Breast epithelium (tissue), 4 donors: ENCODE measurements around the gene OR52E8. TPM values are rescaled to one million over a fixed set of nuclear protein-coding genes. Genes with fewer than 3 reads are reported as not detected.

Experiments used
- DNase-seq, 2 donors: peaks; one replicate each; pipeline ENCODE4 v3.0.0-alpha.2; 2019; ENCODE audit warnings: low spot score in 2 of 2
- H3K27ac ChIP-seq, 2 donors: fragments of 200-600 bp; sonication (generic) in 1 of 2; one replicate each; pipeline ENCODE4 v1.5.1; 2016 to 2019; ENCODE audit warnings: mild to moderate bottlenecking in 1 of 2
- H3K27me3 ChIP-seq, 2 donors: fragments of 200-600 bp; sonication (generic) in 1 of 2; one replicate each; pipeline versions ENCODE4 v1.5.1 to v1.6.0; 2017 to 2019; ENCODE audit warnings: control low read depth in 1 of 2, mild to moderate bottlenecking in 1 of 2
- H3K36me3 ChIP-seq: fragments of 200-600 bp; one replicate; pipeline ENCODE4 v1.5.1; 2019
- H3K4me1 ChIP-seq, 2 donors: fragments of 200-600 bp; sonication (generic); one replicate each; pipeline ENCODE4 v1.5.1; 2016 to 2019; ENCODE audit warnings: control low read depth in 1 of 2
- H3K4me3 ChIP-seq, 3 donors: fragments of 200-600 bp; sonication (generic); 1 replicate in 2 of 3; 2 replicates in 1 of 3; pipeline ENCODE4 v1.5.1; 2016 to 2019; ENCODE audit warnings: mild to moderate bottlenecking in 3 of 3, moderate library complexity in 2 of 3
- H3K9me3 ChIP-seq, 2 donors: fragments of 200-600 bp; sonication (generic) in 1 of 2; one replicate each; pipeline ENCODE4 v1.5.1; 2016 to 2019; ENCODE audit warnings: control low read depth in 1 of 2
- POLR2A ChIP-seq: fragments of 450-650 bp; IDR thresholded peaks from one replicate; pipeline ENCODE4 v1.6.1; 2016; ENCODE audit warnings: antibody characterized with exemption, mild to moderate bottlenecking, moderate library complexity
- POLR2AphosphoS5 ChIP-seq, 3 donors: sonication (generic); formaldehyde crosslinking; IDR thresholded peaks; one replicate each; pipeline ENCODE4 v1.6.1; 2017; ENCODE audit warnings: antibody characterized with exemption in 3 of 3
- intact Hi-C: fragments of 100-400 bp; cut with DNase I; formaldehyde crosslinking; loops from one replicate; pipeline ENCODE4 v1.15.1; 2023; ENCODE audit warnings: low total_unique reads
- total RNA-seq, 3 donors: library from RNA; depleted of rRNA; stranded (reverse); fragments of >200 nt; gene quantifications; one replicate each; pipeline ENCODE4 v1.1.0, GENCODE V29; 2016
- TF ChIP-seq, protein P1 (sequence below), 3 donors: fragments of 450-650 bp; IDR thresholded peaks; one replicate each; pipeline ENCODE4 v1.5.1; 2016 to 2017; ENCODE audit warnings: antibody characterized with exemption in 3 of 3, mild to moderate bottlenecking in 3 of 3, moderate library complexity in 3 of 3

OR52E8 gene
- total RNA-seq, 3 donors from 2014 or later = not detected

DNA sequence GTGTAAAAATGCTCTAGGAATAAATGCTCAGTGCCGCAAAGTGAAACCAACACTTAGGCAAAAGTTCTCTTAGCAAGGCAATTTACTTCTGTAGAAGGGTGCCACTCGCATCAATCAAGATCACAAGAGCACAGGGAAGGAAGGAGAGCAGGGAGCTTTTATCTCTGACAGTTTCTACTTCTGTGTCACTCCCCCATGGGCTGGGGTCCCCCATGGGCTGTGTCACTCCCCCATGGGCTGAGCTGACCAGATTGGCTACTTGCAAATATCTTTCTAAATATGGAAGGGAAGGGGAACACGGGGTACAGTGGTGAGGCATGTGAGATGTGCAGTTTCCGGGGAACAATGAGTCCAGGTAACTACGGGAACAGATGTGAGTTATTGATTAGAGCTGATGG lies 48.4 kb downstream of the OR52E8 start:
- peak overlapping the region; percentile 43 to 71 (median 56) for H3K4me3 ChIP-seq
- H3K9me3 ChIP-seq = peaks cover 0 to 2% of the 10 kb centered on the region in 2 donors
- H3K27me3 ChIP-seq = no peaks in the 10 kb centered on the region
- intact Hi-C loops = no loop called here
- no peak for DNase-seq
- no peaks in the 10 kb centered on the region for H3K4me1 ChIP-seq
- TF ChIP-seq, protein P1, sequence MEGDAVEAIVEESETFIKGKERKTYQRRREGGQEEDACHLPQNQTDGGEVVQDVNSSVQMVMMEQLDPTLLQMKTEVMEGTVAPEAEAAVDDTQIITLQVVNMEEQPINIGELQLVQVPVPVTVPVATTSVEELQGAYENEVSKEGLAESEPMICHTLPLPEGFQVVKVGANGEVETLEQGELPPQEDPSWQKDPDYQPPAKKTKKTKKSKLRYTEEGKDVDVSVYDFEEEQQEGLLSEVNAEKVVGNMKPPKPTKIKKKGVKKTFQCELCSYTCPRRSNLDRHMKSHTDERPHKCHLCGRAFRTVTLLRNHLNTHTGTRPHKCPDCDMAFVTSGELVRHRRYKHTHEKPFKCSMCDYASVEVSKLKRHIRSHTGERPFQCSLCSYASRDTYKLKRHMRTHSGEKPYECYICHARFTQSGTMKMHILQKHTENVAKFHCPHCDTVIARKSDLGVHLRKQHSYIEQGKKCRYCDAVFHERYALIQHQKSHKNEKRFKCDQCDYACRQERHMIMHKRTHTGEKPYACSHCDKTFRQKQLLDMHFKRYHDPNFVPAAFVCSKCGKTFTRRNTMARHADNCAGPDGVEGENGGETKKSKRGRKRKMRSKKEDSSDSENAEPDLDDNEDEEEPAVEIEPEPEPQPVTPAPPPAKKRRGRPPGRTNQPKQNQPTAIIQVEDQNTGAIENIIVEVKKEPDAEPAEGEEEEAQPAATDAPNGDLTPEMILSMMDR (IDR thresholded peaks at IDR 0.05) = no peak
- no peak for TF ChIP-seq POLR2A
- TF ChIP-seq POLR2AphosphoS5 (IDR thresholded peaks at IDR 0.05) = no peak
- peak overlapping the region in 1 of 2 donors; percentile 33 for H3K27ac ChIP-seq
- H3K36me3 ChIP-seq = no peaks in the 10 kb centered on the region

DNA sequence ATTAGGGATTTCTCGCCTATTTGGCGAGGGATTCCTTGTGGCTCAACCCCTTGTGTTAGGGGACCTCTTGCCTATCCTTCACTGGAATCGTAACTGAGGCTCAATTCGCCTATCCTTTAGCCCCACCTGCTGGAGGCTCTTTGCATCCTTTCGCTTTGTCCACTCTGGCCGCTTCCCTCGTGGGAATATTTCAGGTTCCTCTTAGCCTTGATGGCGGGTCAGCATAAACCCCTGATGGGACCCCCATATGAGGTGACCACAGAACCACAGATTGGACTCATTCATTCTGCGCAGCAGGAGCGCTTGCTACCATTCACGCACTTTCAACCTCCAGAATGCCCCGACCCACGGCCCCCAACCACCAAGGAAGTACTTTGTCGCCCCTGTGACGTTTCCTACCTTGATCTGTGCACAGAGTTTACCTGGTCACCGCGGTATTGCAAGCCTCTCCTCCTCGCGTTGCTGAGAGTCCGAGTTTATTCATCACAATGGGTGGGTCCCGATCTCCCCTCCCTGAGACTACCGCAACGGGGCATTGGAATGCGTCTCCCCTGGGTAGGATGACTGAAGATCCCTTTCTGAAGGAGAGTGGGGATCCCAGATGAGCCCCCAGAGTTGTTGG lies 48.9 kb downstream of the OR52E8 start, which contains the start of gene OR52N2:
Gene OR52N2 (plus strand): TSS at position 425 of the 622 bp plus-strand sequence. CDS start 11,412 bp downstream, outside the sequence.
- Histone ChIP-seq H3K36me3 (no peaks in the 10 kb centered on the region), H3K27me3 (no peaks in the 10 kb centered on the region), H3K4me1 (no peaks in the 10 kb centered on the region), H3K9me3 (peaks cover 0 to 4% of the 10 kb centered on the region in 2 donors), H3K4me3 (peak within 1 kb of the TSS; percentile 43 to 71 (median 56)), H3K27ac (peak within 1 kb of the TSS in 1 of 2 donors; percentile 33)
- no peak for TF ChIP-seq POLR2AphosphoS5 (IDR thresholded peaks at IDR 0.05)
- TF ChIP-seq, protein P1 (IDR thresholded peaks at IDR 0.05) = peak in 2 of 3 donors; percentile 79 to 86
- TF ChIP-seq POLR2A = no peak
- peak; percentile 61 to 64 for DNase-seq
- intact Hi-C loops = no loop called here

DNA sequence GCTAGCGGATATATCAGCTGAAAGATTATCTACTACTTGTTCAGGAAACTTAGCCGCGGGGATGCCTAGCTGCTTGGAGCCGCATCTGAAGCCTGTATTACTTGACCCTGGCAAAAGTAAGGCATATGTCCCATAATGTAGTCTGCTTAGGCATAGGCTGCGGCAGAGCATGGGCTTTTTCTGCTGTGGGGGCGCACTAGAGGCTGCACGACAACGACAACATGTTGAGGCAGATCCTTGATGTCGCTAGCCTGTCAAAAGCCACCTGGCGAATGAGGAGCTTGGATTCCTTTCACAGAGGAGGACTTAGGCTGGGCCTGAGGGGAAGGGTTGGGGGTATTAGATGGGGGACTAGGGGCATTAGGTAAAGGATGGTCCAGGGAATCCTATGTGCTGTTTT lies 49.9 kb downstream of the OR52E8 start:
- intact Hi-C loops = no loop called here
- Histone ChIP-seq H3K27ac (no peak overlapping the region), H3K27me3 (no peaks in the 10 kb centered on the region), H3K4me1 (no peaks in the 10 kb centered on the region), H3K36me3 (no peaks in the 10 kb centered on the region), H3K9me3 (peaks cover 0 to 4% of the 10 kb centered on the region in 2 donors), H3K4me3 (no peak overlapping the region)
- no peak for DNase-seq
- TF ChIP-seq, protein P1 (IDR thresholded peaks at IDR 0.05) = no peak
- TF ChIP-seq POLR2AphosphoS5 (IDR thresholded peaks at IDR 0.05) = no peak
- no peak for TF ChIP-seq POLR2A

Other genes starting within 250 kb of the OR52E8 start
- gene TRIM34, start 232.7 kb downstream of the OR52E8 start, total RNA-seq = 10 to 100 TPM in 2 of 3 donors, 1 to 10 TPM in 1; 5.9 to 12.1 (median 10.9) TPM
- 10 to 100 TPM; 17.1 to 34.4 (median 28.5) TPM for gene TRIM5, start 172.6 kb downstream of the OR52E8 start, total RNA-seq
- gene TRIM22, start 167.9 kb downstream of the OR52E8 start, total RNA-seq = 10 to 100 TPM; 59.7 to 90.3 (median 62.3) TPM
- gene OR56B1, start 121.2 kb downstream of the OR52E8 start, total RNA-seq = under 1 TPM in 1 of 3 donors, not detected in 2; 0.44 TPM
- gene OR52N4, start 103.4 kb downstream of the OR52E8 start, total RNA-seq = not detected
- under 1 TPM in 1 of 3 donors, not detected in 2; 0.29 TPM for gene OR52N5, start 74.3 kb downstream of the OR52E8 start, total RNA-seq
- gene OR52N1, start 66.4 kb downstream of the OR52E8 start, total RNA-seq = under 1 TPM in 2 of 3 donors, not detected in 1; under 0.01 to 0.73 TPM
- gene OR52N2, start 48.8 kb downstream of the OR52E8 start, total RNA-seq = not detected
- gene OR52E6, start 15.8 kb downstream of the OR52E8 start, total RNA-seq = not detected
- not detected for gene OR52E4, start 22.9 kb upstream of the OR52E8 start, total RNA-seq
- not detected for gene OR52E5, start 35.5 kb upstream of the OR52E8 start, total RNA-seq
- gene OR56A3, start 84.6 kb upstream of the OR52E8 start, total RNA-seq = not detected
- gene OR56A5, start 110.8 kb upstream of the OR52E8 start, total RNA-seq = not detected
- gene OR52L1, start 129.3 kb upstream of the OR52E8 start, total RNA-seq = not detected
- not detected for gene OR56A4, start 149.3 kb upstream of the OR52E8 start, total RNA-seq
- gene OR56A1, start 173.1 kb upstream of the OR52E8 start, total RNA-seq = not detected
- not detected for gene OR56B4, start 250.0 kb upstream of the OR52E8 start, total RNA-seq